EH (cell line): ENCODE measurements around the gene RAPGEF3.
A peak's percentile ranks its signal among the peaks of the same experiment; 100 is the strongest.

Experiments
- DNase-seq: peaks from one replicate; pipeline ENCODE4 v3.0.0-alpha.2; 2015; ENCODE audit warnings: low read depth

Gene RAPGEF3

GRCh38 chr12:47686645-47687240, 71.9 kb downstream of the RAPGEF3 start:
- DNase-seq = peak; percentile 65
